Breast epithelium (tissue), 4 donors: ENCODE measurements around the gene ODAM. TPM values are rescaled to one million over a fixed set of nuclear protein-coding genes. Genes with fewer than 3 reads are reported as not detected.
"Not testable (repeated sequence)": the region's sequence is repeated elsewhere in the genome, so short reads cannot be mapped to it uniquely, and the experiment has no call there.

Experiments used
- DNase-seq, 2 donors: peaks; one replicate each; pipeline ENCODE4 v3.0.0-alpha.2; 2019; ENCODE audit warnings: low spot score in 2 of 2
- H3K27ac ChIP-seq, 2 donors: fragments of 200-600 bp; sonication (generic) in 1 of 2; one replicate each; pipeline ENCODE4 v1.5.1; 2016 to 2019; ENCODE audit warnings: mild to moderate bottlenecking in 1 of 2
- H3K27me3 ChIP-seq, 2 donors: fragments of 200-600 bp; sonication (generic) in 1 of 2; one replicate each; pipeline versions ENCODE4 v1.5.1 to v1.6.0; 2017 to 2019; ENCODE audit warnings: control low read depth in 1 of 2, mild to moderate bottlenecking in 1 of 2
- H3K36me3 ChIP-seq: fragments of 200-600 bp; one replicate; pipeline ENCODE4 v1.5.1; 2019
- H3K4me1 ChIP-seq, 2 donors: fragments of 200-600 bp; sonication (generic); one replicate each; pipeline ENCODE4 v1.5.1; 2016 to 2019; ENCODE audit warnings: control low read depth in 1 of 2
- H3K4me3 ChIP-seq, 3 donors: fragments of 200-600 bp; sonication (generic); 1 replicate in 2 of 3; 2 replicates in 1 of 3; pipeline ENCODE4 v1.5.1; 2016 to 2019; ENCODE audit warnings: mild to moderate bottlenecking in 3 of 3, moderate library complexity in 2 of 3
- H3K9me3 ChIP-seq, 2 donors: fragments of 200-600 bp; sonication (generic) in 1 of 2; one replicate each; pipeline ENCODE4 v1.5.1; 2016 to 2019; ENCODE audit warnings: control low read depth in 1 of 2
- POLR2A ChIP-seq: fragments of 450-650 bp; IDR thresholded peaks from one replicate; pipeline ENCODE4 v1.6.1; 2016; ENCODE audit warnings: antibody characterized with exemption, mild to moderate bottlenecking, moderate library complexity
- POLR2AphosphoS5 ChIP-seq, 3 donors: sonication (generic); formaldehyde crosslinking; IDR thresholded peaks; one replicate each; pipeline ENCODE4 v1.6.1; 2017; ENCODE audit warnings: antibody characterized with exemption in 3 of 3
- intact Hi-C: fragments of 100-400 bp; cut with DNase I; formaldehyde crosslinking; loops from one replicate; pipeline ENCODE4 v1.15.1; 2023; ENCODE audit warnings: low total_unique reads
- total RNA-seq, 3 donors: library from RNA; depleted of rRNA; stranded (reverse); fragments of >200 nt; gene quantifications; one replicate each; pipeline ENCODE4 v1.1.0, GENCODE V29; 2016
- TF ChIP-seq, protein P1 (sequence below), 3 donors: fragments of 450-650 bp; IDR thresholded peaks; one replicate each; pipeline ENCODE4 v1.5.1; 2016 to 2017; ENCODE audit warnings: antibody characterized with exemption in 3 of 3, mild to moderate bottlenecking in 3 of 3, moderate library complexity in 3 of 3

The ODAM gene
- total RNA-seq, 3 donors from 2014 or later: 1.2 TPM; not detected in 2

GRCh38 chr4:70225824-70226223 lies 30.3 kb downstream of the ODAM start, which contains the start of gene FDCSP:
FDCSP (plus strand) TSS chr4:70226124; CDS start chr4:70231195, 5,071 bp downstream.
- DNase-seq: no peak
- TF ChIP-seq POLR2AphosphoS5 (IDR thresholded peaks at IDR 0.05): no peak
- TF ChIP-seq, protein P1, sequence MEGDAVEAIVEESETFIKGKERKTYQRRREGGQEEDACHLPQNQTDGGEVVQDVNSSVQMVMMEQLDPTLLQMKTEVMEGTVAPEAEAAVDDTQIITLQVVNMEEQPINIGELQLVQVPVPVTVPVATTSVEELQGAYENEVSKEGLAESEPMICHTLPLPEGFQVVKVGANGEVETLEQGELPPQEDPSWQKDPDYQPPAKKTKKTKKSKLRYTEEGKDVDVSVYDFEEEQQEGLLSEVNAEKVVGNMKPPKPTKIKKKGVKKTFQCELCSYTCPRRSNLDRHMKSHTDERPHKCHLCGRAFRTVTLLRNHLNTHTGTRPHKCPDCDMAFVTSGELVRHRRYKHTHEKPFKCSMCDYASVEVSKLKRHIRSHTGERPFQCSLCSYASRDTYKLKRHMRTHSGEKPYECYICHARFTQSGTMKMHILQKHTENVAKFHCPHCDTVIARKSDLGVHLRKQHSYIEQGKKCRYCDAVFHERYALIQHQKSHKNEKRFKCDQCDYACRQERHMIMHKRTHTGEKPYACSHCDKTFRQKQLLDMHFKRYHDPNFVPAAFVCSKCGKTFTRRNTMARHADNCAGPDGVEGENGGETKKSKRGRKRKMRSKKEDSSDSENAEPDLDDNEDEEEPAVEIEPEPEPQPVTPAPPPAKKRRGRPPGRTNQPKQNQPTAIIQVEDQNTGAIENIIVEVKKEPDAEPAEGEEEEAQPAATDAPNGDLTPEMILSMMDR (IDR thresholded peaks at IDR 0.05): no peak
- TF ChIP-seq POLR2A: no peak
- H3K4me3 ChIP-seq: no peak within 1 kb of the TSS
- H3K4me1 ChIP-seq: no peaks in the 10 kb centered on the region
- no peaks in the 10 kb centered on the region for H3K36me3 ChIP-seq
- intact Hi-C loops: no loop called here
- no peaks in the 10 kb centered on the region for H3K9me3 ChIP-seq
- H3K27me3 ChIP-seq: no peaks in the 10 kb centered on the region
- no peak within 1 kb of the TSS for H3K27ac ChIP-seq

- intact Hi-C loops: no loop called here
- DNase-seq: no peak
- no peak overlapping the region for H3K4me3 ChIP-seq
- no peaks in the 10 kb centered on the region for H3K4me1 ChIP-seq
- H3K36me3 ChIP-seq: no peaks in the 10 kb centered on the region
- TF ChIP-seq POLR2AphosphoS5 (IDR thresholded peaks at IDR 0.05) (no peak), POLR2A (no peak)
- TF ChIP-seq, protein P1 (IDR thresholded peaks at IDR 0.05): no peak
- H3K27me3 ChIP-seq: no peaks in the 10 kb centered on the region
- H3K9me3 ChIP-seq: no peaks in the 10 kb centered on the region
- H3K27ac ChIP-seq: no peak overlapping the region
Measured at GRCh38 chr4:70236125-70236524, 40.6 kb downstream of the ODAM start.

- H3K4me3 ChIP-seq: no peak overlapping the region
- DNase-seq: no peak
- no peaks in the 10 kb centered on the region for H3K27me3 ChIP-seq
- TF ChIP-seq POLR2A (no peak), POLR2AphosphoS5 (IDR thresholded peaks at IDR 0.05) (no peak)
- TF ChIP-seq, protein P1 (IDR thresholded peaks at IDR 0.05): no peak
- H3K9me3 ChIP-seq: no peaks in the 10 kb centered on the region
- H3K27ac ChIP-seq: no peak overlapping the region
- no peaks in the 10 kb centered on the region for H3K4me1 ChIP-seq
- H3K36me3 ChIP-seq: no peaks in the 10 kb centered on the region
- intact Hi-C loops: no loop called here
Measured at GRCh38 chr4:70239131-70239883, 43.8 kb downstream of the ODAM start.

- Histone ChIP-seq H3K36me3 (no peaks in the 10 kb centered on the region), H3K27me3 (no peaks in the 10 kb centered on the region), H3K9me3 (no peaks in the 10 kb centered on the region), H3K4me1 (no peaks in the 10 kb centered on the region), H3K4me3 (no peak overlapping the region), H3K27ac (no peak overlapping the region)
- intact Hi-C loops: no loop called here
- no peak for DNase-seq
- no peak for TF ChIP-seq POLR2A
- TF ChIP-seq, protein P1 (IDR thresholded peaks at IDR 0.05): no peak
Measured at GRCh38 chr4:70239884-70240591, 44.5 kb downstream of the ODAM start.

GRCh38 chr4:70242297-70242696 lies 46.8 kb downstream of the ODAM start, which contains the start of gene CSN3:
CSN3 (plus strand) TSS chr4:70242597; CDS start chr4:70244820, 2,223 bp downstream.
- H3K9me3 ChIP-seq, intact Hi-C loops, H3K4me3 ChIP-seq, H3K27ac ChIP-seq, DNase-seq, H3K36me3 ChIP-seq, H3K27me3 ChIP-seq, H3K4me1 ChIP-seq: not testable (repeated sequence)
